NK-92 (cell line): ENCODE data around the gene TBC1D12.

Experiments used
- DNase-seq: peaks from one replicate; lab custom pipeline; 2025; ENCODE audit not compliant: unreplicated experiment; lab: John Stamatoyannopoulos, UW

Gene TBC1D12

DNA sequence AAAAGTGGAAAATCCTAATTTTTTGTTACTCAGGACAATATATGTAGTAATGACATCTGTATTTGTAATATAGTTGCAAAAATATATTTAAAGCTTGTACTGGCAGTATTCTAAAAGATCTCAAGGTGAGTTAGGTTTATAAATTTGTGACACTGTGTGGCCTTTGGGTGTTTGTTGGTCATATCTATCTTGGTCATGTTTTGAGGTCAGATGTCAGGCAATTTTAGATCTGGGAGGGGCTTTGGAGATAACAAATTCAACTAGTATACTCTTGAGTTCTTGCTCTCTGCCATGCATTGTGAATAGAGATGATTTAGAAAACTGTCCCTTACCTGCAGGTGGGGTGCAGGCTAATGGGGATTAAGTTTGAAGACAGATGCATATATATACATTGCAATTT lies 3.1 kb downstream of the TBC1D12 start:
- DNase-seq, result no peak

- no peak for DNase-seq
These were observed 5.3 kb downstream of the TBC1D12 start for GRCh38 chr10:94407668-94408067.

DNA sequence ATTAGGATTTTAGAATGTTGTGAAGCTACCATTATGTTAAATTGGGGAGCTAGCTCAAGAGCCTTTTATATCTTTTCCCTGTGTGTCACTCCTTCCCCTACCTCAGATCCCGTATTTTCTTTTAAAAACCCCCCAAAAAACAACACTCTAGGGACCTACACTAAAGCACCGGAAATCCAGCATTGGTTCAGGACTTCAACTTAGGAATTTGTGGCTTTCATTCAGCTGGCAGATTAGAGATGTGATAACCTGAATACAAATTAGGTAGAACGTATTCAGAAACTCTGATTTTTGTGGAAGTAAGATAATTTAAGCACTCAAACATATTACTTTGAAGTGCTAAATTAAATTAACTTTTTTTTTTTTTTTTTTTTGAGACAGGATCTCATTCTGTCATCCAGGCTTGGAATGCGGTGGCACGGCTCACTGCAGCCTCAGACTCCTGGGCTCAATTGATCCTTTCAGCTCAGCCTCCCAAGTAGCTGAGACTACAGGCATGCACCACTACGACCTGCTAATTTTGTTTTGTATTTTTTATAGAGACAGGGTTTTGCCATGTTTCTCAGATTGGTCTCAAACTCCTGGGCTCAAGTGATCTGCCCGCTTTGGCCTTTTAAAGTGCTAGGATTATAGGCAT lies 6.8 kb downstream of the TBC1D12 start:
- DNase-seq, result no peak

GRCh38 chr10:94411304-94411703 lies 9.0 kb downstream of the TBC1D12 start:
- no peak for DNase-seq

GRCh38 chr10:94412449-94412848 lies 10.1 kb downstream of the TBC1D12 start:
- DNase-seq, result no peak

- no peak for DNase-seq
These were observed 11.0 kb downstream of the TBC1D12 start for GRCh38 chr10:94413361-94413760.

- no peak for DNase-seq
These were observed 14.6 kb downstream of the TBC1D12 start for GRCh38 chr10:94416896-94417295.

DNA sequence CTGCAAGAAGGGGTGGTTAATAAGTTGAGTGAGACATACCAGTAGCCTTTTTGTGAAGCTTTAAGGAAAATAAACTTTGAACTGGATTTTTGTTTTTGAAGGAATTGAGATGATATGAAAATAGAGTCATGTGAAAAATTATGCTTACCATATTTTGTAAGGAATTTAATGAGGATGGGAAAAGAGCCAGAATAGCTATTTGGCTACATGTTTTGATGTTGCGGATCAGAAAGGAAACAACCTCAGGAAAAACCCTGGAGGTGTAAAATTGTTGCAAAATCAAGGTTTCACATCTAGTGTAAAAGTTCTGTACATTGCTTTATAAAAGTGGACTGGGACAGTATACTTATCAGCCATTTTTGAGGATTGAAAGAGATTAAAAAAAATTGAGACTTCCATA lies 15.0 kb downstream of the TBC1D12 start:
- no peak for DNase-seq

GRCh38 chr10:94420516-94420915 lies 18.2 kb downstream of the TBC1D12 start:
- no peak for DNase-seq

DNA sequence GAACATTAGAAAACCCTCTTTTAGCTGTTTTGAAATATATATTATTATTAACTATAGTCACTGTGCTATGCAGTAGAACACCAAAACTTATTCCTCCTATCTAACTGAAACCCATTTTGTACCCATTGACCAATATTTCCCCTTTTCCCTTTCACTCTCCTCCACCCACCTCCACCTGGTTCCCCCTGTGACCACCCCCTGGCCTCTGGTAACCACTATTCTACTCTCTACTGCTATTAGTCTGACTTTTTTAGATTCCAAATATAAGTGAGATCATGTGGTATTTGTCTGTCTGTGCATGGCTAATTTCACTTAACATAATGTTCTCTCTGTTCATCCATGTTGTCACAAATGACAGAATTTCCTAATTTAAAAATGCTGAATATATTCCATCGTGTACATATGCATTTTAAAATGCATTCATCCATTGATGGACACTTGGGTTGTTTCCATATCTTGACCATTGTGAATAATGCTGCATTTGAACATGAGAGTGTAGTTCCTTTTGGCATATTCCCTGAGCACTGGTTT lies 18.7 kb downstream of the TBC1D12 start:
- no peak for DNase-seq

- no peak for DNase-seq
These were observed 21.3 kb downstream of the TBC1D12 start for GRCh38 chr10:94423627-94424026.

- no peak for DNase-seq
These were observed 22.5 kb downstream of the TBC1D12 start for GRCh38 chr10:94424714-94425337.

- DNase-seq, result no peak
These were observed 23.6 kb downstream of the TBC1D12 start for GRCh38 chr10:94425942-94426341.

DNA sequence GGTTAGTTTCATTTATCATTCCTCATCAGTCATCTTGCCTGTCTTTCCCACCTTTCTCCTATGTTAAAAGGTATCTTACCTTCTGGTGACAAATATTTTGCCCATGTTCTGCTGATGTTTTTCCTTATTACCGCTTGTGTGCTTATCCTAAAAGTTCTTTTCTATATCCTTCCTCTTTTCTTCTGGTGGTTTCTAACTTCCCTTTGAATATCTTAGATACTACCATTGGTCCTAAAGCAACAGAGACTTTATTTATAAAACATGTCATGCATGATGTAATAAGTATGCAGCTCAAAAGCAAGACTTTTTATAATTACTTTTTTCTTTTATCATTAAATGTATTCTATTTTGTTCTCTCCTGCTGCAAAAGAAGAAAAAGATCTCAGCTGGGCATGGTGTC lies 24.8 kb downstream of the TBC1D12 start:
- no peak for DNase-seq

DNA sequence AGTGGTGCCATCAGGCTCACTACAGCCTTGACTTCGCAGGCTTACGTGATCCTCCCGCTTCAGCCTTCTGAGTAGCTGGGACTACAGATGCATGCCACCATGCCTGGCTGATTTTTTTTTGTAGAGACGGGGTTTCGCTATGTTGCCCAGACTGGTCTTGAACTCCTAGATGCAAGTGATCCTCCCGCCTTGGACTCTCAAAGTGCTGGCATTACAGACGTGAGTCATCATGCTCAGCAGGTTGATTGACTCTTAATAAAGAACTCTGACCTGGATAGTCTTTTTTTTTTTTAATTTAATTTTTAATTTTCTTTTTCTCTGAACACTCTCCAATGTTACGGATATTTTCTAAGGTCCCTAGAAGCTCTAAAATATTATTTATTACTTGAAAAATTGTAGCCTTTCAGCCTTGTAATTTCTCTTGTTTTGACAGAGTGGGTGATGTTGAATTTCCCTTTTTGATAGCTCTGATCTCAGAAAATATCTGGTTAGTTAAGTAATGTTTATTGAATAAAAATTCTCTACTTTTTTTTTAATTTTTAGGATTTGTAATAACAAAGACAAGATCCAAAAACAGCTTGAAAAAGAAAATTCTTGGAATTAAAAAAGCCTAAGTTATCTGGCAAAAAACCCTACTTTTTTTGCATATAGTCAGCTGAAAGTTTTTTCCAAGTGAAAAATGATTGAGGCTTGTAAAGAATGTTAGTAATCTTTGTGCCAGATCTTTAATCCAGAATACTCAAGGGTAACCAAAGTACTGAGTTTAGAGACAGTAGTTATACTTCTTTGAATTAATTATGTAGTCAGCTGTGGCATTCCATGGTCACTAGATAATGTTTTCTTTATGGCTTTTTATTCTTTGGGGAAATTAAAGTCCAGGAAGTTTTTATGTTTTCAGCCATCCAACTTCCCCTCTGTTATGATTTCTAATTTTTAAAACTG lies 26.7 kb downstream of the TBC1D12 start:
- DNase-seq, result no peak

DNA sequence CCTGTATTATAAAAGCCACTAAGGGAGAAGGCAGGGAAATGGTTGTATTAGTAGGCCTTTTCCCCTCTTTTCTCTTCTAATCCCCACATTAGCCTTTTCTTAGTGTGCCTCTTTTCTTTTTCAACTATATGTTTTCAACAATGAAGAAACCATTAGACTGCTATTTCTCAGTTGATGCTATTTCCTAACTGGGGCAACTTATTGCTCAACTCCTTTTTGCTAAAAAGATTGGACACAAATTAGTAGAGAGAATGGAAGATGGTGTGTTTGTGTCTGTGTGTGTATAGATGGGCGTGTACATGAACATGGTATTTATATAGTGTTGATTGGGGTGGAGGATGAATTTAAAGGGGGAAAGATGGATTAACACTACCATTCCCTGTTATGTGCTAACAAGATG lies 28.4 kb downstream of the TBC1D12 start:
- no peak for DNase-seq

GRCh38 chr10:94432443-94432842 lies 30.1 kb downstream of the TBC1D12 start:
- DNase-seq, result no peak

DNA sequence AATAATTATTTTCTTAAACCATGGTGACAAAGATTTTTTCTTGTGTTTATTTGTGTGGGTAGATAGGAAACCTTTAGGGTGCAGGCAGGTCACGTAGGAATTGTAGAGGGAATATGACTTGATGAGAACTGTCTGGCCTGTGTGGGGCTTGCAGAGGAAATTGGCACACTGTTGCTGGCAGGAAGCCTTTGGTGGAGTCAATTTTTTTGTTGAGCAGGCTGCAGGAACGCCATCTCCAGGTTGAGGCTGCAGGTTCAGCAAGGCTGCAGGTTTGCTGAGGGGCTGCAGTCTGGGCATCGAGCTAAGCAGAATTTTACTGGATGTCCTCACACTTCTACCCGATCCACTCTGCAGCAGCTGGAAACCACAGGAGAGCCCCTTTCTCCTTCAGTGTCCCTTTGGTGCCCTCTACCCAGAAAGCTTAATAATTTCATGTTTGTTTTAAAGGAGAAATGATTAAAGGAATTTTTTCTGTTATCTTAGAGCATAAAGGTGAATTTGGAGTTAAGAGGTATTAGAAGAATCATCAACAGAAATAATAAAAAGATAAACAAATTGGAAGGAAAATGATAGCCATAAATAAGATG lies 37.0 kb downstream of the TBC1D12 start:
- DNase-seq, result no peak

DNA sequence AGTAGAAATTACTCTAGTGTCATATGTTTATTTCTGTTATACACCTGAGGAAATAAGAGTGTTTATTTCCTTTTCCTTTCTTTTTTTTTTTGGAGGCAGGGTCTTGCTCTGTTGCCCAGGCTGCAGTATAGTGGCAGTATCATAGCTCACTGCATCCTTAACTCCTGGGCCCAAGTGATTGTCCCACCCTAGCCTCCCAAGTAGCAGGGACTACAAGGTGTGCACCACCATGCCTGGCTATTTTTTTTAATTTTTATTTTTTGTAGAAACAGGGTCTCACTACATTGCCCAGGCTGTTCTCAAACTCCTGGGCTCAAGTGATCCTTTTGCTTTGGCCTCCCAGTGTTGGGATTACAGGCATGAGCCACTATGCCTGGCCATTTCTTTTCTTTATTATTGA lies 37.8 kb downstream of the TBC1D12 start:
- no peak for DNase-seq

DNA sequence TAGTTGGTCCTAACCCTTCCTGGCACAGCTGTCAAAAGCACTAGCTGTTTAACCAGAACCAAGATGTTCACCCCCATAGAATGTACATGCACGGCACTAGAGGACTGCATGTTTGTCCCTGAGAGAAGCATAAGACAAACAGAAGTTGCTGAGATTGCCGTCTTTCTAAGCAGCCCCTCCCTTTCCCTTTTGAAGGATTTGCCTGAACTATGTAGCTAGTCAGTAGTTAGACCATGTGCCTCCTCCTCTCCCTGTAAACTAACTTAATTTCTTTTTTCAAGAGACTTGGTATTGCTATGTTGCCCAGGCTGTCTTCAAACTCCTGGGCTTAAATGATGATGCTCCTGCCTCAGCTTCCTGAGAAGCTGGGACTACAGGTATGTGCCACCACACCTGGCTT lies 40.7 kb downstream of the TBC1D12 start:
- DNase-seq, result no peak

DNA sequence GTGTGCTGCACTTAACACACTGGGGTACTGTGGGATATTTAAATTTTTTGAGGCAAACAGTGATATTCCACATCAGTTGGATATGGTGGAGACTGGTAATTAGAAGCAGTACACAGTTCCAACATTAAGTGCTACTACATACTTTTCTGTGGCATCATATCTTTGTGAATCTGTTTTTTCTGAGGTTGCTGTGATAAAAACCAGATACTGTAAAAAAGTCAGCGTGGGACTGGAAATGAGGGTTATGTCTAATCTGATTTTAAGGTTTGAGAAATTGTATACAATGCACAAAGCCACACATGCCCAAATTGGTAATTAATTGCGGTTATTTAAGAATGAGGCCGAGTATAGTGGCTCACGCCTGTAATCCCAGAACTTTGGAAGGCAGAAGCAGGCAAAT lies 41.2 kb downstream of the TBC1D12 start:
- no peak for DNase-seq
